Measurements from ENCODE around the gene DTX3.

DTX3 gene

GRCh38 chr12:57593187-57593586 lies 11.4 kb upstream of the DTX3 start:
- DNase-seq, result no peak
- peaks cover 1% of the 10 kb centered on the region for H3K36me3 ChIP-seq (ENCODE audit: control insufficient read depth, insufficient read depth, low read length)
- no peak overlapping the region for H3K4me2 ChIP-seq (ENCODE audit: low read length)
- H3K4ac ChIP-seq (ENCODE audit: low read depth, low read length), result no peak overlapping the region
- no peak overlapping the region for H3K27ac ChIP-seq (ENCODE audit: low read depth, low read length)
- no CpG with 5 or more reads among the region's 4 CpGs for WGBS (ENCODE audit: extremely low coverage, insufficient coverage, low lambda C conversion rate)
- no peak overlapping the region for H3K9ac ChIP-seq (ENCODE audit: low read length)
- H3K18ac ChIP-seq (ENCODE audit: low read length), result no peak overlapping the region
- H4K5ac ChIP-seq (ENCODE audit: low read length), result no peak overlapping the region
- no peak overlapping the region for H3K4me3 ChIP-seq (ENCODE audit: low read length)
- H3K79me2 ChIP-seq (ENCODE audit: control insufficient read depth, insufficient read depth, low read length), result peaks cover 12% of the 10 kb centered on the region
- H3K23ac ChIP-seq (ENCODE audit: low read length), result no peak overlapping the region
- H3K27me3 ChIP-seq (ENCODE audit: insufficient read depth, low read length, poor library complexity), result no peaks in the 10 kb centered on the region
- peaks cover 16% of the 10 kb centered on the region for H3K79me1 ChIP-seq (ENCODE audit: low read length)
- no peak overlapping the region for H2AK5ac ChIP-seq (ENCODE audit: low read length)
- no peak overlapping the region for H4K8ac ChIP-seq (ENCODE audit: low read depth, low read length)
- peaks cover 10% of the 10 kb centered on the region for H3K4me1 ChIP-seq (ENCODE audit: control insufficient read depth, low read depth, low read length)
- no peak overlapping the region for H2BK15ac ChIP-seq (replicated peaks; ENCODE audit: low read depth)
- H2BK120ac ChIP-seq (ENCODE audit: low read depth, low read length), result no peak overlapping the region
- no peak overlapping the region for H2BK5ac ChIP-seq (ENCODE audit: low read length)
- no peak overlapping the region for H3K56ac ChIP-seq (ENCODE audit: low read length)

DNA sequence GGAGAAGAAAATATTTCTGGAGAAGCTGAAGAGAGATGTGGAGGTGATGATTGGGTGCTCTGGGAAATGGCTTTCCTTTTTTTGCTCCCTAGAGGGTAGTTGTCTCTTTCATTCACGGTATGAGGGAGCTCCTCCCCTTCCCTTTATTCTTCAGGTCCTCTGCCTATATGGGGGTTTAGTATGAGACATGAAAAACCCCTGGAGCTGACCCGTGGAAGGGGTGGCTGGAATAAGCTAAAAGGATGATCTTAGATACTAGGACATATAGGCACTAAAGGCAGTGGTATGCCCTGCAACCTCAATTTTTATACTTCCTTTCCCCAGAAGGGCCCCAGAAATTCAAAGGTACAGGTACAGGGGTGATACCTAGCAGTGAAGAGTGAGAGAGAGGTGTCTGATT lies 4.2 kb upstream of the DTX3 start:
- Histone ChIP-seq H2AK5ac (ENCODE audit: low read length) (no peak overlapping the region), H3K79me2 (ENCODE audit: control insufficient read depth, insufficient read depth, low read length) (no peaks in the 10 kb centered on the region), H3K4me2 (ENCODE audit: low read length) (no peak overlapping the region), H3K4me3 (ENCODE audit: low read length) (no peak overlapping the region), H3K18ac (ENCODE audit: low read length) (no peak overlapping the region), H2BK120ac (ENCODE audit: low read depth, low read length) (no peak overlapping the region), H3K79me1 (ENCODE audit: low read length) (no peaks in the 10 kb centered on the region), H2BK15ac (replicated peaks; ENCODE audit: low read depth) (no peak overlapping the region), H3K9ac (ENCODE audit: low read length) (no peak overlapping the region), H3K23ac (ENCODE audit: low read length) (no peak overlapping the region), H3K56ac (ENCODE audit: low read length) (no peak overlapping the region), H4K8ac (ENCODE audit: low read depth, low read length) (no peak overlapping the region), H3K4me1 (ENCODE audit: control insufficient read depth, low read depth, low read length) (peaks cover 4% of the 10 kb centered on the region), H3K36me3 (ENCODE audit: control insufficient read depth, insufficient read depth, low read length) (peaks cover 3% of the 10 kb centered on the region), H2BK5ac (ENCODE audit: low read length) (no peak overlapping the region), H4K5ac (ENCODE audit: low read length) (no peak overlapping the region), H3K4ac (ENCODE audit: low read depth, low read length) (no peak overlapping the region), H3K27me3 (ENCODE audit: insufficient read depth, low read length, poor library complexity) (no peaks in the 10 kb centered on the region), H3K27ac (ENCODE audit: low read depth, low read length) (no peak overlapping the region)
- no peak for DNase-seq
- no CpG with 5 or more reads among the region's 2 CpGs for WGBS (ENCODE audit: extremely low coverage, insufficient coverage, low lambda C conversion rate)

GRCh38 chr12:57602544-57602943 lies 2.1 kb upstream of the DTX3 start:
- H4K5ac ChIP-seq (ENCODE audit: low read length), result no peak overlapping the region
- H3K4me3 ChIP-seq (ENCODE audit: low read length), result no peak overlapping the region
- H3K56ac ChIP-seq (ENCODE audit: low read length), result no peak overlapping the region
- H3K27ac ChIP-seq (ENCODE audit: low read depth, low read length), result no peak overlapping the region
- H3K4me2 ChIP-seq (ENCODE audit: low read length), result no peak overlapping the region
- no peak for DNase-seq
- H3K79me2 ChIP-seq (ENCODE audit: control insufficient read depth, insufficient read depth, low read length), result no peaks in the 10 kb centered on the region
- H2BK120ac ChIP-seq (ENCODE audit: low read depth, low read length), result no peak overlapping the region
- H3K27me3 ChIP-seq (ENCODE audit: insufficient read depth, low read length, poor library complexity), result no peaks in the 10 kb centered on the region
- H2BK15ac ChIP-seq (replicated peaks; ENCODE audit: low read depth), result no peak overlapping the region
- H3K9ac ChIP-seq (ENCODE audit: low read length), result no peak overlapping the region
- no peak overlapping the region for H2BK5ac ChIP-seq (ENCODE audit: low read length)
- H3K23ac ChIP-seq (ENCODE audit: low read length), result no peak overlapping the region
- H3K36me3 ChIP-seq (ENCODE audit: control insufficient read depth, insufficient read depth, low read length), result peaks cover 1% of the 10 kb centered on the region
- H2AK5ac ChIP-seq (ENCODE audit: low read length), result no peak overlapping the region
- no peak overlapping the region for H3K18ac ChIP-seq (ENCODE audit: low read length)
- no peak overlapping the region for H3K4ac ChIP-seq (ENCODE audit: low read depth, low read length)
- peaks cover 4% of the 10 kb centered on the region for H3K79me1 ChIP-seq (ENCODE audit: low read length)
- H4K8ac ChIP-seq (ENCODE audit: low read depth, low read length), result no peak overlapping the region
- H3K4me1 ChIP-seq (ENCODE audit: control insufficient read depth, low read depth, low read length), result peaks cover 8% of the 10 kb centered on the region

GRCh38 chr12:57603324-57603723 lies 1.3 kb upstream of the DTX3 start:
- no peak overlapping the region for H4K8ac ChIP-seq (ENCODE audit: low read depth, low read length)
- H3K4ac ChIP-seq (ENCODE audit: low read depth, low read length), result no peak overlapping the region
- DNase-seq, result no peak
- no peak overlapping the region for H3K9ac ChIP-seq (ENCODE audit: low read length)
- H3K18ac ChIP-seq (ENCODE audit: low read length), result no peak overlapping the region
- no peak overlapping the region for H3K23ac ChIP-seq (ENCODE audit: low read length)
- H2BK120ac ChIP-seq (ENCODE audit: low read depth, low read length), result no peak overlapping the region
- no peak overlapping the region for H4K5ac ChIP-seq (ENCODE audit: low read length)
- H3K79me1 ChIP-seq (ENCODE audit: low read length), result peaks cover 4% of the 10 kb centered on the region
- H3K27me3 ChIP-seq (ENCODE audit: insufficient read depth, low read length, poor library complexity), result no peaks in the 10 kb centered on the region
- peak overlapping the region; percentile 36 for H3K56ac ChIP-seq (ENCODE audit: low read length)
- no peak overlapping the region for H3K4me3 ChIP-seq (ENCODE audit: low read length)
- no peak overlapping the region for H3K4me2 ChIP-seq (ENCODE audit: low read length)
- H2BK5ac ChIP-seq (ENCODE audit: low read length), result no peak overlapping the region
- no CpG with 5 or more reads among the region's 2 CpGs for WGBS (ENCODE audit: extremely low coverage, insufficient coverage, low lambda C conversion rate)
- peaks cover 1% of the 10 kb centered on the region for H3K36me3 ChIP-seq (ENCODE audit: control insufficient read depth, insufficient read depth, low read length)
- H2AK5ac ChIP-seq (ENCODE audit: low read length), result no peak overlapping the region
- H2BK15ac ChIP-seq (replicated peaks; ENCODE audit: low read depth), result no peak overlapping the region
- H3K27ac ChIP-seq (ENCODE audit: low read depth, low read length), result peak overlapping the region; percentile 18
- H3K79me2 ChIP-seq (ENCODE audit: control insufficient read depth, insufficient read depth, low read length), result no peaks in the 10 kb centered on the region
- H3K4me1 ChIP-seq (ENCODE audit: control insufficient read depth, low read depth, low read length), result peaks cover 8% of the 10 kb centered on the region

DNA sequence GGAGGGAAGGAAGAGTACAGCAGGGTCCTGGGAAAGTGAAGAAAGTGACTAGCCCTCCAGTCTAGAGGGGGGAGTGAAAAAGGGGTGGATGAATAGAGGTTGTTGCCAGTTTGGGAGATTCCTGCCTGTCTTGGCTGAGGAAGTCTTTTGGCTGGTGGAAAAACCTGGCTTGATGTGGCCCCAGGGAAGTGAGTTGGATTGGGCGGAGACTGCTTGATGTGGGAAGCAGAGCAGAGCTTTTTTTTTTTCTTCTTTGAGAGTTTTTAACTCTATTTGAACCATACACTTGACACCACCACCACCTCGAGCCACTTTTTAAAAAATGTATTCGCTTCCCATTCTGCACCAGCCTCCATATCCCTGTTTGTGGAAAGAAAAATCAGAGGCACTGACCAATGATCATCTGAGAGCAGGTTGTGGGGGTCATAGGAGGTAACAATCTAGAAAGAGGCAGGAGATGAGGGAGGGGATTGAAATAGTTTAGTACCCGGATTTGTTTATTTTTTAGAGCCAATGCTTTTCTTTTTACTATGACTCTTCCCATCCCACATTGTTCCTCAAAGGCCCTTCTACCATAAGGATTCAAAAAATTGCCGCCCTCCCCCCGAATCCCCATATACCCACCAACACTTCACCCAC lies 690 bp upstream of the DTX3 start:
- H3K18ac ChIP-seq (ENCODE audit: low read length), result peak overlapping the region; percentile 95
- H2BK120ac ChIP-seq (ENCODE audit: low read depth, low read length), result no peak overlapping the region
- peak overlapping the region; percentile 97 for H3K56ac ChIP-seq (ENCODE audit: low read length)
- DNase-seq, result peak; percentile 76
- no CpG with 5 or more reads among the region's 6 CpGs for WGBS (ENCODE audit: extremely low coverage, insufficient coverage, low lambda C conversion rate)
- H3K9ac ChIP-seq (ENCODE audit: low read length), result peak overlapping the region; percentile 92
- no peaks in the 10 kb centered on the region for H3K79me2 ChIP-seq (ENCODE audit: control insufficient read depth, insufficient read depth, low read length)
- no peak overlapping the region for H3K23ac ChIP-seq (ENCODE audit: low read length)
- H3K4me3 ChIP-seq (ENCODE audit: low read length), result peak overlapping the region; percentile 85
- no peak overlapping the region for H4K8ac ChIP-seq (ENCODE audit: low read depth, low read length)
- no peak overlapping the region for H2BK5ac ChIP-seq (ENCODE audit: low read length)
- peaks cover 1% of the 10 kb centered on the region for H3K36me3 ChIP-seq (ENCODE audit: control insufficient read depth, insufficient read depth, low read length)
- peak overlapping the region; percentile 95 for H3K4ac ChIP-seq (ENCODE audit: low read depth, low read length)
- peak overlapping the region; percentile 57 for H3K4me2 ChIP-seq (ENCODE audit: low read length)
- H3K79me1 ChIP-seq (ENCODE audit: low read length), result peaks cover 4% of the 10 kb centered on the region
- peak overlapping the region; percentile 33 for H4K5ac ChIP-seq (ENCODE audit: low read length)
- H2AK5ac ChIP-seq (ENCODE audit: low read length), result no peak overlapping the region
- no peak overlapping the region for H2BK15ac ChIP-seq (replicated peaks; ENCODE audit: low read depth)
- H3K27ac ChIP-seq (ENCODE audit: low read depth, low read length), result peak overlapping the region; percentile 18
- no peaks in the 10 kb centered on the region for H3K27me3 ChIP-seq (ENCODE audit: insufficient read depth, low read length, poor library complexity)
- H3K4me1 ChIP-seq (ENCODE audit: control insufficient read depth, low read depth, low read length), result peaks cover 9% of the 10 kb centered on the region
